ENCODE measurements around the gene FGF1. TPM values are rescaled to one million over a fixed set of nuclear protein-coding genes. Genes with fewer than 3 reads are reported as not detected.

The FGF1 gene
- total RNA-seq, 4 donors from 2014 or later: 0.81 to 1.3 (median 1.2) TPM

DNA sequence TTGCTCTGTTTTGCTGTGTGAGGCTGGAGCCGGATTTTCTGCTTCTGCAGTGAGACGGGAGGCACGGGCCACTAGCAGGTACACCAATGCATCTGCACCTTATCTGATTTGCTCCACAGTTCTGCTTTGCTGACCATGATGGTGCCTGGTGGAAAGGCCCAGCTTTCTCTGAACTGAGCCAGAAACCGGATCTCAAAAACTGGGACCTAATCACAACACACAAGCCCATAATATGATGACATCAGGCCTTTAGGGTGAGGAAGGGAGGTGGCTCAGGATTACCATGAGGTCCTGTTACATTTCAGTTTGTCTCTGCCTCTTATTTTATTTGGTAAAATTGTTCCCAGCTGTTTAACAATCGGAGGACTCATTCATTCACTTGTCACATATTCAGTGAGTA, 49.8 kb downstream of the FGF1 start:
- H3K9me3 ChIP-seq: no peaks in the 10 kb centered on the region
- no peak overlapping the region for H3K27ac ChIP-seq
- 67 to 81% methylated on average over 5 of the region's 5 CpGs for WGBS, 2 donors
- intact Hi-C loops (cut with DNase I): no loop called here
- H3K4me1 ChIP-seq: no peaks in the 10 kb centered on the region
- TF ChIP-seq CTCF (IDR thresholded peaks at IDR 0.05) (no peak), POLR2A (IDR thresholded peaks at IDR 0.05) (no peak)
- H3K36me3 ChIP-seq: no peaks in the 10 kb centered on the region
- H3K27me3 ChIP-seq: no peaks in the 10 kb centered on the region
- no peak for DNase-seq
- no peak overlapping the region for H3K4me3 ChIP-seq (replicated peaks in 1 of 3)

GRCh38 chr5:142634216-142635011, 51.5 kb downstream of the FGF1 start:
- H3K27ac ChIP-seq: no peak overlapping the region
- intact Hi-C loops (cut with DNase I): no loop called here
- no peak overlapping the region for H3K4me3 ChIP-seq (replicated peaks in 1 of 3)
- H3K4me1 ChIP-seq: no peaks in the 10 kb centered on the region
- no peaks in the 10 kb centered on the region for H3K9me3 ChIP-seq
- WGBS, 2 donors: 74 to 78% methylated on average over 8 of the region's 8 CpGs
- H3K27me3 ChIP-seq: no peaks in the 10 kb centered on the region
- no peaks in the 10 kb centered on the region for H3K36me3 ChIP-seq
- TF ChIP-seq CTCF (IDR thresholded peaks at IDR 0.05) (no peak), POLR2A (IDR thresholded peaks at IDR 0.05) (no peak)
- DNase-seq: no peak

- intact Hi-C loops (cut with DNase I): no loop called here
- 73% methylated on average over 7 of the region's 7 CpGs for WGBS, 2 donors
- Histone ChIP-seq H3K27me3 (no peaks in the 10 kb centered on the region), H3K4me3 (replicated peaks in 1 of 3) (no peak overlapping the region), H3K27ac (no peak overlapping the region), H3K36me3 (no peaks in the 10 kb centered on the region), H3K9me3 (no peaks in the 10 kb centered on the region), H3K4me1 (no peaks in the 10 kb centered on the region)
- no peak for DNase-seq
- no peak for TF ChIP-seq POLR2A (IDR thresholded peaks at IDR 0.05)
- no peak for TF ChIP-seq CTCF (IDR thresholded peaks at IDR 0.05)
Measured at GRCh38 chr5:142630927-142631539, 54.9 kb downstream of the FGF1 start.

DNA sequence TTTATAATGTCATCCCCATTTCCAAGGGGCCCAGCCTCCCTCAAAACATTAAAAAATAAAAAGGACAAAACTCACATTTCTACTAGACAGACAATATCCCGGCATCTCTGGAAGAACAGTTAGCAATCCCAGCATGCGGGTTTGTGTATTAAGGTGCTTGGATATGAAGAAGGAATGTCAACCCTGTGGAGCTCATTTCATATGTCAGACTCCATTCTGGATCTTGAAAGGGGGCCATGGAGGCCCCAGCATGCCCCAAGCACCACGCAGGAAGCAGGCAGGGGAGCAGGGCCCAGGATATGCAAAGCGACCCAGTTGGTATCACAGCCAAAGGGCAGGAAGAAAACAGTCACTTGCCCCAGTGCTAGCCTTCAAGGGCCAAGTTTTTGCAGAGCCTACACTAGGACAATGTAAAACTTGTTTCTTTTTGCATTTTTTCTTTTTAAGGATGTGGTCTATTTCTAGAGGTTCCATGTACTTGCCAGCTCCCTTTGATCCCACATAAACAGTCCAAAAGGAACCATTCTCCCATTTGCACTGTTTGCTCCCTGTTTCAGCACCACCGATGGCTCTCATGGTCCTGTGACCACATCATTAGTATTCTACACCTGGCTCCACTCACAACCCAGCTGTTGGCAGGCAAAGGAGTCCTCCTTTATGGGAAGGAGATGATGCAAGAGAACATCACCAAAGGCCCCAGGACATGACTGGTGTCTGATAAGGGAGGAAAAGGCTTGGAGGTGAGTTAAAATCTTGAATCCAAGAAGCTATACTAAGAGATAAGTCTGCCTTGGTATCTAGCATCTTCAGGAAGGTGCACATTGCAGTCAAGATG, 58.3 kb downstream of the FGF1 start:
- TF ChIP-seq POLR2A (IDR thresholded peaks at IDR 0.05): no peak
- no peak for TF ChIP-seq CTCF (IDR thresholded peaks at IDR 0.05)
- no peaks in the 10 kb centered on the region for H3K27me3 ChIP-seq
- WGBS, 2 donors: 88 to 90% methylated on average over 5 of the region's 5 CpGs
- no peak for DNase-seq
- intact Hi-C loops (cut with DNase I): no loop called here
- H3K4me1 ChIP-seq: peaks cover 9 to 11% of the 10 kb centered on the region in 2 donors
- no peak overlapping the region for H3K27ac ChIP-seq
- no peak overlapping the region for H3K4me3 ChIP-seq (replicated peaks in 1 of 3)
- H3K9me3 ChIP-seq: no peaks in the 10 kb centered on the region
- H3K36me3 ChIP-seq: no peaks in the 10 kb centered on the region
